ENCODE measurements around the gene SMC1A.
A peak's percentile ranks its signal among the peaks of the same experiment; 100 is the strongest.
"Not testable (repeated sequence)": the region's sequence is repeated elsewhere in the genome, so short reads cannot be mapped to it uniquely, and the experiment has no call there.

The SMC1A gene

GRCh38 chrX:53422086-53422860 is at the start of gene SMC1A:
SMC1A (minus strand) TSS chrX:53422654; CDS start chrX:53422600, 54 bp downstream.
- peak; percentile 94 for DNase-seq (ENCODE audit: low spot score)

GRCh38 chrX:53471346-53471745 is 48.9 kb upstream of the SMC1A start:
- DNase-seq (ENCODE audit: low spot score): no peak

GRCh38 chrX:53468659-53469058 is 46.2 kb upstream of the SMC1A start:
- not testable (repeated sequence) for DNase-seq (ENCODE audit: low spot score)

- DNase-seq (ENCODE audit: low spot score): no peak
These were observed 35.6 kb upstream of the SMC1A start for GRCh38 chrX:53458082-53458481.

GRCh38 chrX:53456254-53456653 is 33.8 kb upstream of the SMC1A start:
- DNase-seq (ENCODE audit: low spot score): no peak

- no peak for DNase-seq (ENCODE audit: low spot score)
These were observed 30.4 kb upstream of the SMC1A start for GRCh38 chrX:53452812-53453211.

- DNase-seq (ENCODE audit: low spot score): no peak
These were observed 27.2 kb upstream of the SMC1A start for GRCh38 chrX:53449632-53450031.

GRCh38 chrX:53447441-53447840 is 25.0 kb upstream of the SMC1A start:
- no peak for DNase-seq (ENCODE audit: low spot score)

GRCh38 chrX:53445977-53446376 is 23.5 kb upstream of the SMC1A start:
- no peak for DNase-seq (ENCODE audit: low spot score)

- no peak for DNase-seq (ENCODE audit: low spot score)
These were observed 19.8 kb upstream of the SMC1A start for GRCh38 chrX:53442322-53442631.

- peak; percentile 66 for DNase-seq (ENCODE audit: low spot score)
These were observed 19.3 kb upstream of the SMC1A start for GRCh38 chrX:53441531-53442321.

- no peak for DNase-seq (ENCODE audit: low spot score)
These were observed 18.4 kb upstream of the SMC1A start for GRCh38 chrX:53440621-53441517.

- no peak for DNase-seq (ENCODE audit: low spot score)
These were observed 17.6 kb upstream of the SMC1A start for GRCh38 chrX:53440101-53440500.

GRCh38 chrX:53438832-53439230 is 16.4 kb upstream of the SMC1A start:
- no peak for DNase-seq (ENCODE audit: low spot score)

- DNase-seq (ENCODE audit: low spot score): no peak
These were observed 15.8 kb upstream of the SMC1A start for GRCh38 chrX:53438174-53438831.

- no peak for DNase-seq (ENCODE audit: low spot score)
These were observed 14.8 kb upstream of the SMC1A start for GRCh38 chrX:53437206-53437605.

GRCh38 chrX:53435997-53436396 is 13.5 kb upstream of the SMC1A start:
- DNase-seq (ENCODE audit: low spot score): no peak

GRCh38 chrX:53433651-53434639 is 11.5 kb upstream of the SMC1A start, which contains the start of gene HSD17B10:
HSD17B10 (minus strand) TSS chrX:53434370; CDS start chrX:53434345, 25 bp downstream.
- DNase-seq (ENCODE audit: low spot score): peak; percentile 87

- DNase-seq (ENCODE audit: low spot score): no peak
These were observed 7.8 kb upstream of the SMC1A start for GRCh38 chrX:53430231-53430630.

GRCh38 chrX:53429755-53430154 is 7.3 kb upstream of the SMC1A start:
- DNase-seq (ENCODE audit: low spot score): no peak
